AG10803 (cell line): ENCODE measurements around the gene KRTAP4-4.
"Not testable (repeated sequence)": the region's sequence is repeated elsewhere in the genome, so short reads cannot be mapped to it uniquely, and the experiment has no call there.

Experiments
- DNase-seq: peaks from one replicate; pipeline ENCODE4 v3.0.0; 2010; ENCODE audit warnings: low read depth
- H3K4me3 ChIP-seq: 2 replicates; pipeline ENCODE4 v1.5.1; 2011; ENCODE audit warnings: mild to moderate bottlenecking, low read length, control low read depth
- TF ChIP-seq, protein P1 (sequence below): conservative IDR thresholded peaks from 2 replicates; pipeline ENCODE4 v1.5.1; 2011; ENCODE audit warnings: mild to moderate bottlenecking, low read length, control low read depth, inconsistent platforms

The KRTAP4-4 gene

DNA sequence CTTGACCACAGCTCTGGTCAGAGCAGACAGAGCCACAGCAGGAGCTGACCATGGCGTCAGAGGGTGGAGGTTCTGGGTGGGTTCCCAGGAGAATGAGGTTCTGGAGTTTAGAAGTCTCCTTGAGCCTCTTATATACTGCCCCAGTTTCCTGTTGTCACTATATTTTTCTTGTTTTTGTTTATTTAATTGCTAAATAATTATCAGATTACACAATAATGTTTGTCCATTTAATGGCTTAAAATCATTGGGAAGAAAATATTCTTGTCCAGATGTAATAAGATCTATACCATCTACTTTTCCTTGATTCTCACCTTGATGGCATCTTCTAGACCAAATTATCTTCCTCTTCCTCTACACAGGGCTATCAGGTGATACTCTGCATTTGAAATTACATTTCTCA is 7.6 kb upstream of the KRTAP4-4 start, which contains the start of gene KRTAP4-3:
Gene KRTAP4-3, minus strand, starts transcription at position 101 of the 400 bp plus-strand sequence. Its CDS starts 49 bp downstream, at position 52.
- DNase-seq: no peak
- no peak within 1 kb of the TSS for H3K4me3 ChIP-seq
- TF ChIP-seq, protein P1, sequence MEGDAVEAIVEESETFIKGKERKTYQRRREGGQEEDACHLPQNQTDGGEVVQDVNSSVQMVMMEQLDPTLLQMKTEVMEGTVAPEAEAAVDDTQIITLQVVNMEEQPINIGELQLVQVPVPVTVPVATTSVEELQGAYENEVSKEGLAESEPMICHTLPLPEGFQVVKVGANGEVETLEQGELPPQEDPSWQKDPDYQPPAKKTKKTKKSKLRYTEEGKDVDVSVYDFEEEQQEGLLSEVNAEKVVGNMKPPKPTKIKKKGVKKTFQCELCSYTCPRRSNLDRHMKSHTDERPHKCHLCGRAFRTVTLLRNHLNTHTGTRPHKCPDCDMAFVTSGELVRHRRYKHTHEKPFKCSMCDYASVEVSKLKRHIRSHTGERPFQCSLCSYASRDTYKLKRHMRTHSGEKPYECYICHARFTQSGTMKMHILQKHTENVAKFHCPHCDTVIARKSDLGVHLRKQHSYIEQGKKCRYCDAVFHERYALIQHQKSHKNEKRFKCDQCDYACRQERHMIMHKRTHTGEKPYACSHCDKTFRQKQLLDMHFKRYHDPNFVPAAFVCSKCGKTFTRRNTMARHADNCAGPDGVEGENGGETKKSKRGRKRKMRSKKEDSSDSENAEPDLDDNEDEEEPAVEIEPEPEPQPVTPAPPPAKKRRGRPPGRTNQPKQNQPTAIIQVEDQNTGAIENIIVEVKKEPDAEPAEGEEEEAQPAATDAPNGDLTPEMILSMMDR: no peak

DNA sequence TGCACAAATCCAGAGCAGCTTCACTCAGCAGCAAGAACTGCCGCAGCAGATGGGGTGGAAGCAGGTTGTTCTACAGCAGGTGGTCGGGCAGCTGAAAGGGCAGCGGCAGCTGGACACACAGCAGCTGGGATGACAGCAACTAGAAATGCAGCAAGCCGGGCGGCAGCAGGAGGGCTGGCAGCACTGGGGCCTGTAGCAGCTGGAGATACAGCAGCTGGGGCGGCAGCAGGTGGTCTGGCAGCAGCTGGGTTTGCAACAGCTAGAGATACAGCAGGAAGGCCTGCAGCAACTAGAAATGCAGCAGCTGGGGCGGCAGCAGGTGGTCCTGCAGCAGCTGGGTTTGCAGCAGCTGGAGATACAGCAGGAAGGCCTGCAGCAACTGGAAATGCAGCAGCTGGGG is 7.0 kb upstream of the KRTAP4-4 start:
- TF ChIP-seq, protein P1: no peak
- no peak overlapping the region for H3K4me3 ChIP-seq
- DNase-seq: no peak

DNA sequence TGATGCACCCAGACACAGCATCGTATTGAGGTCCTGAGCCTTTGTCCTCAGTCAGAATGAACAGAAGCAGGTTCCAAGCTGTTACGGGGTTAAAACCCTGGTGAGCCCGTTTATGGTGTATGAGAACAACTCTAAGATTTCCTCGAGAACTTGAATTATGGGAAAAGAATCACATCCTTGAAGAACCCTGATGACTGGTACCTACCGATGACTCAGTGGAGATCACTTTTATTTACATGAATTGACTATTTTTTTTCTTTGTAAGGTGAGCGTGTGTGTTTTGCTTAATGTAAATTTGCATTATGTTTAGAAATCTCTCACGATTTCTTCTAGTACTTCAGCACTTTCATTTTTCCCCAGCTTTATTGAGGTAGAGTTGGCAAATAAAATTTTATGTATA is 3.3 kb upstream of the KRTAP4-4 start:
- DNase-seq: no peak
- TF ChIP-seq, protein P1: no peak
- no peak overlapping the region for H3K4me3 ChIP-seq

DNA sequence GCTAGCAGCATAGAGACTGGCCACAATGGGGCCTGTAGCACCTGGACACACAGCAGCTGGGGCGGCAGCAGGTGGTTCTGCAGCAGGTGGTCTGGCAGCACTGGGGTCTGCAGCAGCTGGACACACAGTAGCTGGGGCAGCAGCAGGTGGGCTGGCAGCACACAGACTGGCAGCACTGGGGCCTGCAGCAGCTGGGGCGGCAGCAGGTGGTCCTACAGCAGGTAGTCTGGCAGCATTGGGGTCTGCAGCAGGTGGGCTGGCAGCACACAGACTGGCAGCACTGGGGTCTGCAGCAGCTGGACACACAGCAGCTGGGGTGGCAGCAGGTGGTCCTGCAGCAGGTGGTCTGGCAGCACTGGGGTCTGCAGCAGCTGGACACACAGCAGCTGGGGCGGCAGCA is 358 bp downstream of the KRTAP4-4 start:
- H3K4me3 ChIP-seq, DNase-seq: not testable (repeated sequence)

DNA sequence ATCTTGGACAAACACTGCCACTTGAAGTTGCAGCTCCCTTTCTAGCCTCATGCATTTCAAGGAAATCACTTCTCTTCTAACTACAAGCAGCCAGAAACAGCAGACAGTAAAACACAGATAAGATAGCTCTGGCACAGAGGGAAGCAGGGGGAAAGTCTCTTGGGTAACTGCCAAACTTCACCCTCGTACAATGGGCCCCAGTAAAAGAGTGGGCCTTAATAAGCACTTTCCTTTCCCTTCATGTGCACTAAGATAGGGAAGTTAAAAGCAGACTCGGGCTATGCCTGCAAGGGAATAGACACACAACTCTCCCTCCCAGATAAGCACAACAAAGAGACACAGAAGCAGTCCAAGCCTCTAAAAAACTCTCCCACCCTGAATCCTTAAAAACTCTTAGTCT is 6.7 kb downstream of the KRTAP4-4 start:
- H3K4me3 ChIP-seq: no peak overlapping the region
- DNase-seq: no peak
- TF ChIP-seq, protein P1: no peak

DNA sequence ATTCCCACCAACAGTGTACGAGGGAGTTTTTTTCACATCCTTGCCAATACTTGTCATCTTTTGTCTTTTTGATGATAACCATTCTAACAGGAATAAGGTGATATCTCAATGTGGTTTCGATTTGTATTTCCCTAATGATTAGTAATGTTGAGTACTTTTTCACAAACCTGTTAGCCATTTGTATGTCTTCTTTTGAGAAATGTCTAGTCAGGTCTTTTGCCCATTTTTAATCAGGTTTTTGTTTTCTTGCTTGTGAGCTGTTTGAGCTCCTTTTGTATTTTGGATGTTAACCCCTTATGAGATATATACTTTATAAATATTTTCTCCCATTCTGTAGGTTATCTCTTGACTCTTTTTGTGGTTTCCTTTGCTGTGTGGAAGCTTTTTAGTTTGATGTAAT is 9.0 kb downstream of the KRTAP4-4 start:
- TF ChIP-seq, protein P1: no peak
- DNase-seq: no peak
- H3K4me3 ChIP-seq: no peak overlapping the region

DNA sequence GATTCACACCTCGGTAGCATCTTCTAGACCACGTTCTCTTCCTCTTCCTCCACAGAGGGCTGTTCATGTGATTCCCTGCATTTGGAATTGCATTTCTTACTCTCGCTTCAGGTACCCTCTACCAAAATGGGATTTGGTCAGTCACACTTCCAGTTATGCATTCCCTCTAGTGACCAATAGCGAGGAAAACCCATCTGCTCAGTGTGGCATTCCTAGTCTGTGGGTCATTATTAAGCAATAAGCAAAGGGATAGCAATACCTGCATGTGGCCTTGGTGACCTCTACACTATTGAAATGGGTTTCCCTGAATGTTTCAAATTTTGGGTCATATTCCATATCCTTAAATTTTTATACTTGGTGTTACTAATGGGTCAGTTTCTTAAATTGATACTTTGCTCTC is 10.5 kb downstream of the KRTAP4-4 start:
- TF ChIP-seq, protein P1: no peak
- no peak overlapping the region for H3K4me3 ChIP-seq
- DNase-seq: no peak

DNA sequence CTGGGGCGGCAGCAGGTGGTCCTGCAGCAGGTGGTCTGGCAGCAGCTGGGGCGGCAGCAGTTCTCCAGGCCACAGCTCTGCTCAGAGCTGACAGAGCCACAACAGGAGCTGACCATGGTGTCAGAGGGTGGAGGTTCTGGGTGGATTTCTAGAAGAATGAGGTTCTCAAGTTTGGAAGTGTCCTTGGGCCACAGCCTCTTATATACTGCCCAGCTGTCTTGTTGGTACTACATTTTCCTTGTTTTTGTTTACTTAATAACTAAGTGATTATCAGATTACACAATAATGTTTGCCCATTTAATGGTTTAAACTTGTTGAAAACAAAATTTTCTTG is 10.9 kb downstream of the KRTAP4-4 start, which contains the start of gene KRTAP4-5:
Gene KRTAP4-5, minus strand, starts transcription at position 174 of the 334 bp plus-strand sequence. Its CDS starts 58 bp downstream, at position 116.
- TF ChIP-seq, protein P1: no peak
- no peak within 1 kb of the TSS for H3K4me3 ChIP-seq
- DNase-seq: no peak

DNA sequence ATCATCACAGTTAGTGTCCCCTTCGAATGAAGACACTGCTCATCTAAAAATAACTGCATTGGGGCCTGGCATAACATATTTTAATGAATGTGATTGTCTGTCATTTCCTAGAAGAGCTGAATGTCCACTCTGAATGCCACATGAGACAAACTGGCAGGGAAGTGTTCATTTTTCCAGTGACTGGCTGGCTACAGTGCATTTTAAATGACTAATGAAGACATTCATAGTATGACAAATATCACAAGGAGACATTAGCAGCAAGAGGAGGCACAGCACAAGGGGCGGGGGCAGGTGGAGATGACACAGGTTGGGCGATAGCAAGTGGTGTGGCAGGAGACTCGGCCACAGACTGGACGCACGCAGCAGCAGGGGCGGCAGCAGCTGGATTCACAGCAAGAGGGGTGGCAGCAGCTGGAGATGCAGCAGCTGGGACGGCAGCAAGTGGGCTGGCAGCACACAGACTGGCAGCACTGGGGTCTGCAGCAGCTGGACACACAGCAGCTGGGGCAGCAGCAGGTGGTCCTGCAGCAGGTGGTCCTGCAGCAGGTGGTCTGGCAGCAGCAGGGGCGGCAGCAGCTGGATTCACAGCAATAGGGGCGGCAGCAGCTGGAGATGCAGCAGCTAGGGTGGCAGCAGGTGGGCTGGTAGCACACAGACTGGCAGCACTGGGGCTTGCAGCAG is 11.4 kb downstream of the KRTAP4-4 start:
- H3K4me3 ChIP-seq, DNase-seq: not testable (repeated sequence)
